Cerebellar nuclear complex (tissue), 1 donor: ENCODE measurements around the gene NAA10.

Experiments used
- DNase-seq, 2 experiments: peaks; one replicate each; lab custom pipeline; 2025; lab: John Stamatoyannopoulos, UW

NAA10 gene

GRCh38 chrX:153908219-153908860 is 26.5 kb downstream of the NAA10 start:
- DNase-seq: peak; percentile 6 to 8

GRCh38 chrX:153907456-153907855 is 27.4 kb downstream of the NAA10 start:
- DNase-seq: no peak

GRCh38 chrX:153906126-153906917 is 28.5 kb downstream of the NAA10 start:
- no peak for DNase-seq

DNA sequence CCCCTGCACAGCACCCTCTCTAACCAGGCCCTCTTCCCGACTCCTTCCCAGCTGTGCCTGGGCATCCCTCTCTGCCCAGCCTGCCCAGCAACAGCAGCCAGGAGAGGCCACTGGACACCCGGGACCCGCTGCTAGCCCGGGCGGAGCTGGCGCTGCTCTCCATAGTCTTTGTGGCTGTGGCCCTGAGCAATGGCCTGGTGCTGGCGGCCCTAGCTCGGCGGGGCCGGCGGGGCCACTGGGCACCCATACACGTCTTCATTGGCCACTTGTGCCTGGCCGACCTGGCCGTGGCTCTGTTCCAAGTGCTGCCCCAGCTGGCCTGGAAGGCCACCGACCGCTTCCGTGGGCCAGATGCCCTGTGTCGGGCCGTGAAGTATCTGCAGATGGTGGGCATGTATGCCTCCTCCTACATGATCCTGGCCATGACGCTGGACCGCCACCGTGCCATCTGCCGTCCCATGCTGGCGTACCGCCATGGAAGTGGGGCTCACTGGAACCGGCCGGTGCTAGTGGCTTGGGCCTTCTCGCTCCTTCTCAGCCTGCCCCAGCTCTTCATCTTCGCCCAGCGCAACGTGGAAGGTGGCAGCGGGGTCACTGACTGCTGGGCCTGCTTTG is 29.2 kb downstream of the NAA10 start:
- DNase-seq: peak in 1 of 2 experiments; percentile 23

DNA sequence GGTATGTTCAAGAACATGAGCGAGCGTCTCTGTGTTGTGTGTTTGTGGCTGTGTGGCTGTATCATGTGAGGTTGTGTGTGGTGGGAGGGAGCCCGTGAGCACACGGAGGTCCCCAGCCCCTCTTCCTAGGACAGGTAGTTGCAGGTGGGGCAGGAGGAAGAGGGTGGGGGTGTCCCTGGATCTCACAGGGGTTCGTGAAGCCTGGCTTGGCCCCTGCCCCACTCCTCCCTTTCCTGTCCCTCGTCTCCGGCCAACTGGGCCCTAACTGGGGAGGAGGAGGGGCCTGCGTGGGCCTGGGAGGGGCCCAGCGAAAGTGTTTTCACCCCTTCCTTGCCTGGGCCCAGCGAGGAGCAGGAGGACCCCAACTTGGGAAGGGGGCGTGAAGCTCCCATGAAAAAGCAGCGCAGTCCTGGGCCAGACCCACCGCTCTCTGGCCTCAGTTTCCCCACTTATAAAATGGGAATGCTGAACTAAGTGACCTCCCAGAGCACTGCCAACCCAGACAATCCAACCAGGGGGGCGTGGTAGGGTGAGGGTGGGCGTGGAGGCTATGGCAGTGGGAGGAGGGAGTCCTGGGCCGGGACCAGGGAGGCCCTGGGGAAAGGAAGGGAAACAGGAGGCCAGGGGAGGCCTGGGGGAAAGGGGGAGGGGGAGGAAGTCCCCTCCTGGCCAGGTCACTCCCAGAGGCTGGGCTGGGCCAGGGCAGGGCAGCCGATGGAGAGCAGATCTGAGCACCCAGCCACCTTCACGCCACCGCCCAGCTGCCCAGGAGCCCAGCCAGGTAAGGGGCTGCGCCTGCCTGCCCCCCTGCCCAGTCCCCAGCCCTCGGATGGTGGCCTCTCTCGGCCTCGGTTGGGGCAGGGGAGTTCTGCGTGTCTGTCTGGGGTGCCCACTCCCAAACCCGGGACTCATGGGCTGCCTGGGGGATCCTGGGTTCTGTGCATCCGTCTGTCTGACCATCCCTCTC is 30.6 kb downstream of the NAA10 start, which contains the start of gene AVPR2:
Gene AVPR2 (plus strand): TSS at position 683 of the 967 bp plus-strand sequence. CDS start 473 bp downstream, outside the sequence.
- DNase-seq: no peak

- no peak for DNase-seq
Observed at GRCh38 chrX:153903238-153903980, 31.4 kb downstream of the NAA10 start.

- DNase-seq: no peak
Observed at GRCh38 chrX:153902385-153902784, 32.5 kb downstream of the NAA10 start.

GRCh38 chrX:153901753-153902140 is 33.1 kb downstream of the NAA10 start:
- DNase-seq: no peak

GRCh38 chrX:153900831-153901752 is 33.7 kb downstream of the NAA10 start:
- DNase-seq: no peak

DNA sequence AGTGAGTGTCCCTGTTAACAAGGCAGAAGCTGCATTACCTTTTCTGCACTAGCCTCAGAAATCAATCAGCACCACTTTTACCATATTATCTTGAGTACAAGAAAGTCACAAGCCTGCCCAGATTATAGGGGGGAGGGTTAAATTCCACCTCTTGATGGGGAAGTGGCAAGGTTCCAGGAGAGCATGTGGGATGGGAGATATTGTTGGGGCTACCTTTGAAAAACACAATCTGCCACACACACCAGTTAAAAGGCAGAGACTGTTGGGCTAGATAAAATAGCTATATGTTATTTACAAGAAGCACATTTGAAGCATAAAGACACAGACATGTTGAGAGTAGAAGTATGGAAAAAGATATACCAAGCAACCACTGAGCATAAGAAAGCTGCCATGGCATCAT is 36.9 kb downstream of the NAA10 start:
- no peak for DNase-seq

DNA sequence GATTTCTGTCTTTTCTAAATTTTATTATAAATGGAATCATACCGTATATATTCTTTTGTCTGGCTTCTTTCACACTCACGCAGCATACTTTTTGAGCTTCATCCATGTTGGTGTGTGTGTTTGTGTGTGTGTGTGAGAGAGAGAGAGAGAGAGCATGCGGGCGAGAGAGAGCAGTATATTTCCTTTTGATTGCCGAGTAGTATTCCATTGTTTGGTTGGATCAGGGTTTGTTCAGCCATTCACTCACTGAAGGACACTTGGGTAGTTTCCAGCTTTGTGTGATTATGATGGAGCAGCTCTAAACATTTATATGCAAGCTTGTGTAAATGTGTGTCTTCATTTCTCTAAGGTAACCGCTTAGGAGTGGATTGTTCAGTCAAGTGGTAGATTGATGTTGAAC is 45.7 kb downstream of the NAA10 start:
- DNase-seq: no peak

DNA sequence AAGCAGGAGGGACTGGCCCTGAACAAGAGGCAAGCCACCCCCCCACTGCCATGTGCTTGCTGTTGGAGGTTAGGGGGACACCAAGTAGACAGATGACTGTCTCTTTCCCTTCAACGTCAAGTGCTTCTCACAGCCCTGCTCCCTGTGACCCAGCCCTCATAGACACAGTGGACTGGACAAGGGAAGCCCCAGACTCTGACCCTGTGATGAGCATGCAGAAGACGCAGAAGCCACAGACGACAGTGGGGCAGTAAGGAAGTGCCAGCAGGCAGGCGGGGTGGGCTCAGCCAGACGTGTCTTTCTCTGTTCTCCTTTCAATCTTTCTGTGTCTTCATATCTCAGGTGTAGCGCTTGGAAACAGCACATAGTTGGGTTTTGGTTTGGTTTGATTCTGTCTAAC is 46.5 kb downstream of the NAA10 start:
- DNase-seq: no peak

- DNase-seq: no peak
Observed at GRCh38 chrX:153887385-153887784, 47.5 kb downstream of the NAA10 start.

DNA sequence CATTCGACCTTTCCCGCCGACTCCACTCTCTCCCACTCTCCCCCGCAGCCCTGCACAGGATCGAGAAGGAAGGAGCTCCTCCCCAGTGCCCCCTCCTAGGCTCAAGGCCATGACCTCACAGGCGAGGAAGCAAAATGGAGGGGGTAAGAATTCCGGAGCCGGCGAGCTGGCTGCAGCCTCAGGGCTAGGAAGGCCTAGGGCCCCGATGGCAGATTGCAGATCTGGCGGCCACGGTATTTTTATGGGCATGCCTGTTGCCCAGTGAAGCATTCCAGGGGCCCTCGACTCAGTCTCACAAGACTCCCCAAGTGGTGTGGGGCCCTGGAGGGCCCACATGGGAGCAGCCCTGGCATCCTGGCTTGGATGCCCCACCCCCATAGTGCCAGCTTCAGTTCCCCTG is 47.9 kb downstream of the NAA10 start:
- no peak for DNase-seq

GRCh38 chrX:153885968-153886903 is 48.6 kb downstream of the NAA10 start, which contains the start of gene L1CAM:
Gene L1CAM (minus strand): TSS chrX:153886173. CDS start chrX:153875836, 10,337 bp downstream.
- no peak for DNase-seq

- DNase-seq: no peak
Observed at GRCh38 chrX:153885208-153885787, 49.5 kb downstream of the NAA10 start.

- no peak for DNase-seq
Observed at GRCh38 chrX:153884590-153884989, 50.2 kb downstream of the NAA10 start.

- DNase-seq: no peak
Observed at GRCh38 chrX:153884136-153884535, 50.7 kb downstream of the NAA10 start.
